Posterior cingulate gyrus (tissue), 11 donors: Measurements from ENCODE around the gene SETD1B.

ENCODE experiments used
- DNase-seq, 10 donors: peaks; one replicate each; pipeline versions ENCODE4 v3.0.0 to v3.0.0-alpha.2; 2020 to 2021; ENCODE audit warnings: mixed read lengths in 3 of 10
- intact Hi-C: fragments of 100-400 bp; cut with DNase I; formaldehyde crosslinking; loops from one replicate; pipeline ENCODE4 v1.15.1; 2023

SETD1B gene

GRCh38 chr12:121793838-121794533 lies 9.8 kb upstream of the SETD1B start:
- DNase-seq, result peak; percentile 80 to 98 (median 86)
- intact Hi-C loops, result loop anchor here (1.0 to 2.0 kb wide), 2 partner anchors 95 to 97 kb away; partner anchors contain the start of gene PSMD9

DNA sequence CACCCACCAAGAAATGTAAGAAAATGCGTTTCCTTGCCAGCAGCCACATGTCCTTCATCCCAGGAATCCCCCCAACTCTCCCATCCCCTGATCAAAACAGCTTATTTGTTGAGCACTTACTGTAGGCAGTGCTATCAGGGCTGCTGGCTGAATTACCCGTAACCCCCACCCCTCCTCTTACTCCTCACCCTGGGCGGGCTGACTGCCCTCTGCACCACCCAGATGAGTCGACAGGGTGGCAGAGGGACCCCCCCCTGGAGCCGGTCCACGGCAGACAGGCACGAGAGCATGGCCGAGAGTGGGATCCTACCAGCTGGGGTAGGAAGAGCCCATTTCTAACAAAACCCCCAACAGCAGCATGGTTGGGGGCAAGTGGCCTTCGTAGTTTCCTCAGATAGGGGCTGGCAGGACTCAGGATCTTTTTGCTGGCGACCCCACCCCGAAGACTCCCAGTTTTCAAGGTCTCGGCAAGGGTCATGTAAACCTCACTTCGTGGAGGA lies 9.2 kb upstream of the SETD1B start:
- intact Hi-C loops, result loop anchor here (1.0 to 2.0 kb wide), 3 partner anchors 18 to 97 kb away; partner anchors contain the start of gene PSMD9

GRCh38 chr12:121795034-121795968 lies 8.5 kb upstream of the SETD1B start:
- intact Hi-C loops, result loop anchor here (1.0 to 2.0 kb wide), 2 partner anchors 17 to 94 kb away; partner anchors contain the start of gene PSMD9
- peak; percentile 81 to 98 (median 92) for DNase-seq

More for the DNA sequence above, 9.2 kb upstream of the SETD1B start:
- peak in 1 of 10 donors; percentile 74 for DNase-seq

DNA sequence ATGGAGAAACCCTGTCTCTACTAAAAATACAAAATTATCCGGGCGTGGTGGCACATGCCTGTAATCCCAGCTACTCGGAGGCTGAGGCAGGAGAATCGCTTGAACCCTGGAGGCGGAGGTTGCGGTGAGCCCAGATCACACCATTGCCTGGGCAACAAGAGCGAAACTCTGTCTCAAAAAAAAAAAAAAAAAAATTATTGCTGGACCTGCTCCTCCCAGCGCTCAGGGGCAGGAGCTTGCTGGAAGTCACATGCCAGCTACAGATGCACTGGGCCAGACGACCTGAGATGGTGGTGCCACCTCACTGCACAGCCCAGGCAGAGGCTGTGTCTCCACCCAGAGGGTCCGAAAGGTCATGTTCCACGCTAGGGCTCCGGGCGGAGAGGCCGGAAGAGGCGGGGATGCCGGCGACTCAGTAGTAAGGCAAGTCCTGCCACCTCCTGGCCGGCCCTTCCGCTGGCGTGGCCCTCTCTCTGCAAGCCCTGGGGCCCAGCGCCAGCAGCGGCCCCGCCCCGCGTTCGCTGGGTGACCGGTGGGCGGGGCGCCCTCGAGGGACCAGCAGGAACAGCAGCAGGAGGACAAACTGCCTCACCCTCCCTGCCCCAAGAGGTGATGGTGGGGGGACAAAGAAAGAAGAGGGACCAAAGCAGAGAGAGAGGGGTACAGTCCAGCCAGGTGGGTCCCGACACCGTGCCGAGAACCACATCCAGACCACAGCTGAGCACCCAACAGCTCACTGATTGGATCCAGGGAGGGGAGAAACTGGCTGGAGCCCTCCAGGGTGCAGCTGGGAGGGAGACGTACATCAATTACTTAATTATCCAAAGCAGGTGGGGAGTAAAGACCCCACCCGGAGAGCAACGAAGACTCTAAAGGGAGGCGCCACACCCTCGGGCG lies 6.7 kb upstream of the SETD1B start:
- peak in 9 of 10 donors; percentile 66 to 97 (median 80) for DNase-seq
- intact Hi-C loops, result no loop called here

GRCh38 chr12:121797937-121798786 lies 5.6 kb upstream of the SETD1B start:
- intact Hi-C loops, result no loop called here
- peak in 8 of 10 donors; percentile 48 to 92 (median 63) for DNase-seq

DNA sequence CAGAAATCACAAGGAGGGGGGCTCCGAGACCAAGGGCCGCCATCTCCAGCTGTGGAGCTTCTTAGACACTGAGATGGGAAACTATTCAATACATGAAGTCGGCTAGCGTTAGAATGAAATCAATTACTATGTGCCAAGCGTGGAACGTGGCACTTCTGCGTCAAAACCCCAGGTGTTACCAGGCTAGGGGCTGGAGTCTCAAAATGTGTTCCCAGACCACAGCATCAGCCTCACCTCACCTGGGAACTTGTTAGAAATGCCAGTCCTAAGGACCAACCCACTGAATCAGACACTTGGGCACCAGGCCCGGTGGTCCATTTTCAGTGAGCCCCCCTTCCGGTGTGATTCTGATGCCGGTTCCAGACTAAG lies 5.0 kb upstream of the SETD1B start:
- intact Hi-C loops, result no loop called here
- DNase-seq, result no peak

DNA sequence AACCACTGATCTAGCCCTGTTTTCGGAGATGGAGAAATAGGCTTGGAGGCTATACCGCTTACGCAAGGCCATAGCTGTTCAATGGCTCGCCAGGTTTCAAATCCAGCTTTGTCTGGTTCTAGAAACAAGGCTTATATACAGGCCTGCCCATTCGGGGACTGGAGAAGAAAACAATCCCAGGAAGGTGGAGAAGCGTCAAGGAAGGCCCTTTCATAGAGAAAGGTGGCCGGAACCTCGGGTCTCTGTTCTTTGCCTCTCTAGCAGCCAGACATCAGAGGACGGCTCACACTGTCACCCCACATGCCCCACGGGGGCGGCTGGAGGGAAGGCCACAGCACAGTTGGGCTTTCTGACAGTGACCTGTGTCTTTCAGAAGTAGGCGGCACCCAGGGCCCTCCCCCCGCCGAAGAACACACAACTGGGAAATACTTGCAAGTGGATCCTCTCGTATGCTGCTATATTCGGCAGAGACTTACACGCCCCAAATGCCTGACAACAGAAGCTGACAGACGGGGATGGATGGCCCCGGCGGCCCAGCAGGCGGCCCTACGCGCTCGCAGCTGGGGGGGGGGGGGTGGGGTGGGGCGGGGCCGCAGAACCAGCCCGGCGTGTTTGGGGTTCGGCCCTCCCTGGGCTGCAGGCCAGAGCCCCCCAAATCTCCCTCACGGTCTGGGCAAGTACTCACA lies 4.5 kb upstream of the SETD1B start:
- intact Hi-C loops, result no loop called here
- DNase-seq, result peak in 8 of 10 donors; percentile 44 to 93 (median 57)

DNA sequence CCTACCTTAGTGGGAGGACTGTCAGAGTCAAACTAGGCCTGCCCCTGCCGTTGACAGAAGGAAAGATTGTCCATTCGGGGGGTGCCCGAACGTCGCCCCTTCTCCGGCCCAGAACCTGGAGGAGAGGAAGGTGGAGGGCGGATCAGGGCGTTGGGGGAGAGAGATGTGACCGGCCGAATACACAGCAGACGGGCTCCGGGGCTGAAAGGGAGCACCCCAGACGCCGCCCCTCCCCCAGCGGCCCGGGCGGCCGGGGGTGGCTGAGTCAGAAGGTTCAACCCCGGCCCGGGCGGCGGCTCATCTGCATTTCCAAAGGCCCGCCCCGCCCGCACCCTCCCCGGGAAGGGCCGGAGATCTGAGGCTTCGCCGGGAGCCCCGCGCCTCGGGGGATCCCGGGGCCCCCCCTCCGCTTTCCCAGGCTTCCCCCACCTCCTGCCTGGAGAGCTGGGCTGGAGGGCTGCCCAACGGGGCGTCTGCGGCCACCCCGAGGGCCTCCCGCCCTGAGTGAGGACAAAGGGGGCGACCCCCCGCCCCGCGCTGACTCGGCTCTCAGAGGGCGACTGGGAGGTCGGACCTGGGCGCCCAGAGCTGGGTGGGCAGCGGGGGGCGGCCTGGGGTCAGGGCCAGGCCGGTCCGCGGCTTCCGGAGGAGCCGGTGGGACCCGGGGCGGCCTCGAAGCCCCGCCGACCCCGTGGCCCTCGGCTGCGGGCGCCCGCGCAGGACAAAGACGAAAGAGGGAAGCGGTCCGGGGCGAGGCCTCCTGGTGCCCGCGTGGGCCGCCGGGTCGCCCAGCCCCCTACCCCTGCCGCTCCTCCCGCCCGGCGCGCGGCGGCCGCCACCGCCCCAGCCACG lies 3.7 kb upstream of the SETD1B start:
- intact Hi-C loops, result no loop called here
- DNase-seq, result peak in 9 of 10 donors; percentile 59 to 95 (median 64)

DNA sequence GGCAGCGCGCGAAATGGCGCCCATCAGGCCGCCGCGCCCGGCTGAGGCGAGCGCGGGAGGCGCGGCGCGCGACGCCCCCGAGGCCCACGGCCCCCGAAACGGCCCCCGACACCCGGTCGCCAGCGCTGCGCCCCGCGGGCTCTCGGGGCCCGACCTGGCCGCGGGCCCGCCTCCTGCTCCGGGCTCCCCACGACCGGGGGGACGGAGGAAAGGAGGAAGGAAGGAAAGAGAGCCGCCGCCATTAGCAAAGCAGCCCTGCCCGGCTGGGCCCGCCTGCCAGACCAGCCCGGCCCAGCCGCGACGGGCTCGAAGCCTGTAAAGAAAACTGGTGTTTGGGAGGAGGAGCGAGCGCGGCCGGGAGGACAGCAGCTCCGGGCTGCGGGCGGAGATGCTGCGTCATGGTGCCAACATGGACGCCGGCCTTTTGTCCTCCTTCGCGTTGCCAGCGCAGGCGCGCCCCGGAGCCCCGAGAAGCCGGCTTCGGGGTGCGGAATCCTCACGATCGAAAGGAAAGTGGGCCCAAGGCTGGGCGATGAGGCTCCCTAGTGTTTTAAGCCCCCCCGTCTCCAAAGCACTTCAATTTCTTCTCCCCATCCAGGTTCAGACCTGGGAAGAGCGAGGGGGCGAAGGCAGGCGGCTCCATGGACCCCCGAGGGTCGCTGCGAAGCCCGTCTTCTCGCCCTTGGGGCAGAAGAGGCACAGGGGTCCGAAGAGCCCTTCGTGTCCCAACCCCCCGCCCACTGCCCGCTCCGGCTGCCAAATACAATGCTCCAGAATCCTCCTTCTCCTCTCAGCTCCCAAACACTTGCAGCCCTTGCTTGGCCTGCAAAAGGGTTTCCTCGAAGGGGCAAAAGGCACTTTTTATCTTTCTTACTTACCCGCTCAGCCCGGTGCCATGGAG lies 2.9 kb upstream of the SETD1B start:
- peak; percentile 67 to 96 (median 79) for DNase-seq
- intact Hi-C loops, result no loop called here

DNA sequence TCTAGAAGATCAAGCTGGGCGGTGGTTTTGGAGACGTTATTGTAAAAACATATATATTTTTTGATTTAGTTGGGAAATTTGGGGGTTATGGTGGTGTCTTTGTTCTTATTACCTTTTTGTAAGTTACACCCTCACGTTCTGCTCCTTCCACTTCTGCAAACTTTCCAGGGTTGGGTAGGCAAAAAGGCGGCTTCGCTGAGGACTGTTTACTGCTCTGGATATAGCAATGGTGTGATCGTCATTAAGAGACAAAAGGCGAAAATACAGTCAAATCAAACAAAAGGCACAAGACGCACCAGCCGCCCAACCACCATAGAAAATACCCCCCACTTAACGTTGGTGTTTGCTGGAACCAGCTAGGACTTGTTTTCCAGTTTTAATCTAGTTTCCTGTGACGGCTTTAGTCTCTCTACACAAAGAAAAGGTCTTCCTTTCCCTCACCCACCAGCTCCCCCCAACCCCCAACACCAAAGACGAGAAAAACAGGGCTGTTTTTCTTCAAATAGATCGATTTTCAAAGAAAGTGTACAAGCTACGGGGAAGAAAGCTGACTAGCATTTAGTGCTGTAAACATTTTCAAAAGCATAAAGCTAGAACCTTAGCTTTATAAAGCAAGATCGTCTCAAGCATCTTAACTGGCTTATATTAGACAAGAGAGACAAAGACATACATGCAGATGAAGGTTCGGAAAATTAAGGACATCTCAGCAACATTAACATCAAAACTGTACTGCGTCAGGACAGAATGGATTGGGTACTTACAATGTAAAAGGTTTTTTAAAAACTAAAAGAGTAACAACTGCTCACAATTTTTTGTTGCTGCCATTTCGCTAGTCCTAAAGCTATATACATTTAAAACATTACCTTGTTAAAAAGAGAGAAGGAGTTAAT lies 2.0 kb upstream of the SETD1B start:
- DNase-seq, result no peak
- intact Hi-C loops, result no loop called here

- intact Hi-C loops, result no loop called here
- no peak for DNase-seq
Measured at GRCh38 chr12:121802485-121802842, 1.3 kb upstream of the SETD1B start.

DNA sequence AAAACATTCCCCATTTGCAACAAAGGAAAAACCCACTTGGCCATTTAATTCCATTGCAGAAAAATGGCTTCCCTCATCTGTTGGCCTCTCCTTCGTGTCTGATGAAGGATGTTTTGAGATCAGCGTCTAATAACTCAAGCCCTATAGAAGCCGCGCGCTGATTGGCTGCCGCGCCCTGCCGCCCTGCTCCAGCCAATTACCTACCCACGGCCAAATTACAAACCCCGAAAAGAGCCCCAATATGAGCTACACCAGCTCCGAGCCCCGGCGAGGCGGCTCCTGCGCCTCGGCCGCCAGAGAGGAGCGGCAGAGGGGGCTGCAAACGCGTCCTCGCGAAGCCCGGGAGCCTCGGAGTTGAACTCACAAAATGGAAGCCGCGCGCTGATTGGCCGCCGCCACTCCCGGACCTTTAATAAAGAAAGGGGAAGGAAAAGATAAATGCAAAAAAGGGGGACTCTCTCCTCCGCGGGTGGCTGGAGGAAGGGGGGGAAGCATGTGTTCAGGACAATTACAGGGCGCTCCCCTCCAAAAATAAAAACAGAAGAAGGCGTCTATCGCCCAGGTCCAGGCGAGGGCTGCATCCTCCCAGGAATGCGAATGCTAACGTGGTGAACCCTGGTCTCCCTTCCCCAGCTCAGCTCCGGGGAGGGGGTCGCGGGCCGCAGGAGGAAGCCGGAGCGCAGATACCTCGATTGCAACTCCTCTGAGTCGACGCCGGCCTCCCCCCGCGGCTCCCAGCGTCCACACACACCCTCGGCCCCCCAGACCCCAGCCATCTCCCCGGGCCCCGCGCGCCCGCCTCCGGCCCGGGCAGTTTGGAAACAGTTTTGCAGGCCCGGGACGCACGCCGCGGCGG lies 738 bp upstream of the SETD1B start:
- intact Hi-C loops, result no loop called here
- peak; percentile 84 to 99 (median 90) for DNase-seq

GRCh38 chr12:121804417-121805111 lies 755 bp downstream of the SETD1B start:
- DNase-seq, result peak in 1 of 10 donors; percentile 85

More at GRCh38 chr12:121804417-121805111, 755 bp downstream of the SETD1B start:
- intact Hi-C loops, result no loop called here
